Measurements from ENCODE around the gene RERG.

RERG gene

GRCh38 chr12:15158083-15158482 lies 63.1 kb downstream of the RERG start:
- TF ChIP-seq CTCF (IDR thresholded peaks at IDR 0.05; ENCODE audit: low read depth, low read length): no peak
- DNase-seq (ENCODE audit: extremely low read depth, low read depth): no peak

- no peak for DNase-seq (ENCODE audit: extremely low read depth, low read depth)
- TF ChIP-seq CTCF (IDR thresholded peaks at IDR 0.05; ENCODE audit: low read depth, low read length): no peak
Observed at GRCh38 chr12:15157269-15157671, 63.9 kb downstream of the RERG start.

- no peak for DNase-seq (ENCODE audit: extremely low read depth, low read depth)
- no peak for TF ChIP-seq CTCF (IDR thresholded peaks at IDR 0.05; ENCODE audit: low read depth, low read length)
Observed at GRCh38 chr12:15155271-15155670, 65.9 kb downstream of the RERG start.

- no peak for DNase-seq (ENCODE audit: extremely low read depth, low read depth)
- no peak for TF ChIP-seq CTCF (IDR thresholded peaks at IDR 0.05; ENCODE audit: low read depth, low read length)
Observed at GRCh38 chr12:15154103-15154502, 67.1 kb downstream of the RERG start.

- no peak for DNase-seq (ENCODE audit: extremely low read depth, low read depth)
- no peak for TF ChIP-seq CTCF (IDR thresholded peaks at IDR 0.05; ENCODE audit: low read depth, low read length)
Observed at GRCh38 chr12:15152868-15153267, 68.3 kb downstream of the RERG start.

- TF ChIP-seq CTCF (IDR thresholded peaks at IDR 0.05; ENCODE audit: low read depth, low read length): peak; percentile 16
- no peak for DNase-seq (ENCODE audit: extremely low read depth, low read depth)
Observed at GRCh38 chr12:15152456-15152855, 68.8 kb downstream of the RERG start.

GRCh38 chr12:15151161-15152091 lies 69.8 kb downstream of the RERG start:
- no peak for DNase-seq (ENCODE audit: extremely low read depth, low read depth)
- TF ChIP-seq CTCF (IDR thresholded peaks at IDR 0.05; ENCODE audit: low read depth, low read length): peak; percentile 36
